Spinal cord (tissue), 10 donors: ENCODE data around the gene KRT13. TPM values are rescaled to one million over a fixed set of nuclear protein-coding genes. Genes with fewer than 3 reads are reported as not detected.

Experiments
- DNase-seq, 6 donors: peaks; one replicate each; pipeline versions ENCODE4 v3.0.0 to v3.0.0-alpha.2; 2013 to 2015; ENCODE audit warnings: low spot score in 6 of 6, low read depth in 4 of 6
- H3K27ac ChIP-seq: one replicate; pipeline ENCODE4 v1.5.1; 2013; ENCODE audit warnings: low read depth, low read length, control low read depth
- H3K27me3 ChIP-seq: one replicate; pipeline ENCODE4 v1.6.1; 2013; ENCODE audit warnings: low read length; ENCODE audit not compliant: control insufficient read depth, insufficient read depth
- H3K36me3 ChIP-seq: one replicate; pipeline ENCODE4 v1.6.1; 2013; ENCODE audit warnings: low read length; ENCODE audit not compliant: control insufficient read depth, insufficient read depth
- H3K4me1 ChIP-seq: one replicate; pipeline ENCODE4 v1.6.1; 2013; ENCODE audit warnings: low read length; ENCODE audit not compliant: control insufficient read depth, insufficient read depth
- H3K4me3 ChIP-seq: one replicate; pipeline ENCODE4 v1.5.1; 2013; ENCODE audit warnings: low read depth, low read length, control low read depth
- H3K9me3 ChIP-seq: one replicate; pipeline ENCODE4 v1.6.1; 2013; ENCODE audit warnings: low read length; ENCODE audit not compliant: control insufficient read depth, insufficient read depth
- WGBS: methylation state at CpG from one replicate; pipeline ENCODE4 v1.1.5; 2013; ENCODE audit warnings: missing lambda C conversion rate; ENCODE audit not compliant: insufficient coverage; 5-methylcytosine and 5-hydroxymethylcytosine counted together
- polyA plus RNA-seq, 2 donors: library from polyadenylated mRNA; unstranded; fragments of 120-200 nt; gene quantifications; one replicate each; pipeline ENCODE4 v1.2.1, GENCODE V29; 2013; ENCODE audit not compliant: insufficient read length in 2 of 2
- total RNA-seq, 2 donors: library from RNA; depleted of rRNA in 1 of 2; stranded (reverse); fragments of 120-200 nt in 1 of 2; fragments of >200 nt in 1 of 2; gene quantifications; one replicate each; pipeline versions ENCODE4 v1.2.3 to v1.2.4, GENCODE V29; 2013 to 2014
- donor health status: healthy.

The KRT13 gene
- total and polyA plus RNA-seq, 4 donors: 0.30 to 0.83 TPM; not detected in 2

GRCh38 chr17:41522301-41523224 lies 17.2 kb upstream of the KRT13 start:
- Histone ChIP-seq H3K4me1 (peaks cover 22% of the 10 kb centered on the region), H3K27ac (no peak overlapping the region), H3K27me3 (peaks cover 14% of the 10 kb centered on the region), H3K9me3 (no peaks in the 10 kb centered on the region), H3K4me3 (no peak overlapping the region), H3K36me3 (no peaks in the 10 kb centered on the region)
- DNase-seq: no peak
- WGBS: 87% methylated on average over 10 of the region's 12 CpGs

DNA sequence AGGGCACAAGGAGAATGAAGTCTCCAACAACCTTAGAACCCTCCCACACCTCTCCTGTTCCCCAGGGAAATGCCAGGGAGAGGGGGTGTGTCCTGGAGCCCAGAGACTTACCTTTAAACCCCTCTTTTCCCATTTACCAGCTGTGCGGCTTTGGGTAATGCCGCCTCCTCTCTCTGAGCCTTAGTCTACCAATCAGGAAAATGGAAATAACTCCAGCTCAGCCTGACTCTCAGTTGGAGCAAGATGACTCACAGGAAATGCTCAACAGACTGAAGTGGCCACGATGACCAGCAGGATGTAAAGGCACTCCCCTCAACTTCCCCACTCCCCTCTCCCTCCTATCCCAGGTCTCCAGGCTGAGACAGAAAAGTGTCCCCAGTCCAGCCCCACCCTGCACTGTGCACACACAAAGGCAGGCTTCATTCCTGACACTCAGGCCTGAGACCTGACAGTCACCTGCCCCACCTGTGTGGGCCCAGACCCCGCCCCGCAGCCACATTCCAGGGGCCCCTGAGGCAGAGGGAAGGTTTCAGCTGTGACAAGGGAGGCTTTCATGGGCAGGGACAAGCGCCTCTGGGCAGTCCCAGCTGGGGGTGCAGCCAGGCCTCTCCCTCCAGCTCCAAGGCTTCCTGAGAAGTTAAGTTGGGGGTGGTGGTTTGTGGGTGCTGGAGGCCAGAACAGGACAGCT lies 16.3 kb upstream of the KRT13 start:
- Histone ChIP-seq H3K4me3 (no peak overlapping the region), H3K27me3 (peaks cover 6% of the 10 kb centered on the region), H3K4me1 (peaks cover 17% of the 10 kb centered on the region), H3K9me3 (no peaks in the 10 kb centered on the region), H3K36me3 (no peaks in the 10 kb centered on the region), H3K27ac (no peak overlapping the region)
- 75% methylated on average over 6 of the region's 6 CpGs for WGBS
- no peak for DNase-seq

GRCh38 chr17:41520821-41521521 lies 15.6 kb upstream of the KRT13 start:
- no peaks in the 10 kb centered on the region for H3K9me3 ChIP-seq
- no peak overlapping the region for H3K4me3 ChIP-seq
- 38% methylated on average over 8 of the region's 10 CpGs for WGBS
- peak in 1 of 6 donors; percentile 25 for DNase-seq
- H3K27me3 ChIP-seq: no peaks in the 10 kb centered on the region
- H3K36me3 ChIP-seq: no peaks in the 10 kb centered on the region
- peaks cover 17% of the 10 kb centered on the region for H3K4me1 ChIP-seq
- no peak overlapping the region for H3K27ac ChIP-seq

- H3K27ac ChIP-seq: no peak overlapping the region
- H3K9me3 ChIP-seq: no peaks in the 10 kb centered on the region
- H3K4me3 ChIP-seq: no peak overlapping the region
- peak in 2 of 6 donors; percentile 39 to 44 for DNase-seq
- H3K27me3 ChIP-seq: no peaks in the 10 kb centered on the region
- H3K36me3 ChIP-seq: no peaks in the 10 kb centered on the region
- 54% methylated on average over 10 of the region's 11 CpGs for WGBS
- H3K4me1 ChIP-seq: peaks cover 17% of the 10 kb centered on the region
These were observed 14.3 kb upstream of the KRT13 start for GRCh38 chr17:41519501-41520224.

DNA sequence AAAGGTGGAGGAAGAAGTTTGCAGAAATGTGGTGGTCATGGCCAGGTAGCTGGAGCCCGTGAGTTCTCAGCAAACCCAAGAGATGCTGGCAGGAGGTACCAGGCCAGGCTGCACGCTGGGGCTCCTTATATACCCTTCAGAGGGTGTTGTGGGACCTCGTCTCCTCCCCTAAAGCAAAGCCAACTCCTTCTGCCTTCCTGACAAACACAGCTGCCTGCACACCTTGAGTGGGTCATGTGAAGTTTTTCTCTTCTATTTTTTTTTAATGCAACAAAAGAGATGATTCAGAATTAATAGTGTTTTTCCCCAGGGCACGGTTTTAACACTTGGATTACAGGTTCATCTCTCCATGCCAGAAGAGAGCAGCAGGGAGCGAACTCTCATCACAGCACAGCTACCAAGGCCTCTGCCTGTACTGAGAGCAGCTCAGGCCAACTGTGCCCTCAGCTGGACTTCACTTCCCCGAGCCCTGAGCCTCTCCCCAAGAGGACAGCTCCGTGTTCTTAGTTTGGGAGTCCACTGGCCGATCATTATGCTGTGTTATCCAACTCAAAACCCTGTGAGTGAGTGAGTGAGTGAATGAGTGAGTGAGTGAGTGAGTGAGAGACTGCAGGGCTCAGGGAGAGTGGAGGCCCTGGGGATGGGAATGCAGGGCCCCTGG lies 13.5 kb upstream of the KRT13 start, which contains the start of gene KRT15:
Gene KRT15 (minus strand): TSS at position 102 of the 661 bp plus-strand sequence. CDS start 63 bp downstream, at position 39.
- Histone ChIP-seq H3K4me1 (peaks cover 15% of the 10 kb centered on the region), H3K36me3 (no peaks in the 10 kb centered on the region), H3K27me3 (no peaks in the 10 kb centered on the region), H3K4me3 (no peak within 1 kb of the TSS), H3K27ac (no peak within 1 kb of the TSS), H3K9me3 (no peaks in the 10 kb centered on the region)
- DNase-seq: peak in 1 of 6 donors; percentile 51
- 67% methylated on average over 6 of the region's 8 CpGs for WGBS

DNA sequence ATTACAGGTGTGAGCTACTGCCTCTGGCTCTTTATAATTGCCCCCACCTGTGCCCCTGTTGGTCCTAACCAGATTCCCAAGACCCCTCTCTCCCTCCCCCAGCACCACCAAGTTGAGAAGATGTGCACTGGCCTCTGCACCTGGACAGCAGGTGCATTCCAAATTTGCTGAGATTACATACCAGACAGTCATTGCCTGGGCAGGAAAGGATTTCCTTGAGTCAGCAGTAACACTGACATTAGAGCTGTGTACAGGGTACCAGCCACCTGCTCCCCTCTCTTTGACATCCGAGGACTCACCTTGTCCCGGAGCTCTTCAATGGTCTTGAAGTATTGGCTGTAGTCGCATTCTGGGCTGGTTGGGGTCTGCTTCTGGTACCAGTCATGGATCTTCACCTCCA lies 12.6 kb upstream of the KRT13 start:
- Histone ChIP-seq H3K4me3 (no peak overlapping the region), H3K27me3 (no peaks in the 10 kb centered on the region), H3K36me3 (no peaks in the 10 kb centered on the region), H3K4me1 (peaks cover 10% of the 10 kb centered on the region), H3K9me3 (no peaks in the 10 kb centered on the region), H3K27ac (no peak overlapping the region)
- no peak for DNase-seq
- 88% methylated on average over 3 of the region's 3 CpGs for WGBS

DNA sequence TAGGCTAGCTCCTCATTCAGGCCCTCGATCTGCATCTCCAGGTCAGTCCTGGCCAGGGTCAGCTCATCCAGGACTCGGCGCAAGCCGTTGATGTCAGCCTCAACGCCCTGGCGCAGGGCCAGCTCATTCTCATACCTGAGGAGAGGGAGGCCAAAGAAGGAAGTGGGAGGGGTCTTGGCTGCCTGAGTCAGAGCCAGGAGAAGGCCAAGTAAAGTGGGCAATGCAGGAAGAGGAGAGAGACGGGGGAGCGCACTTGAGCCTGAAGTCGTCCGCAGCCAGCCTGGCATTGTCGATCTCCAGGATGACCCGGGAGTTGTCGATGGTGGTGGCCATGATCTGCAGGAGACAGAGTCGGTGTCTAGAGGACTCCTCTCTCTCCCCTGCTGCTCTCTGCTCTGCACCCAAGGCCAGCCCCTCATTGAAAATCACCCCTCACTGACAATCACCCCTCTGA lies 11.4 kb upstream of the KRT13 start:
- no peak for DNase-seq
- no peak overlapping the region for H3K27ac ChIP-seq
- no peak overlapping the region for H3K4me3 ChIP-seq
- H3K27me3 ChIP-seq: no peaks in the 10 kb centered on the region
- H3K4me1 ChIP-seq: peaks cover 10% of the 10 kb centered on the region
- H3K36me3 ChIP-seq: no peaks in the 10 kb centered on the region
- 89% methylated on average over 12 of the region's 14 CpGs for WGBS
- H3K9me3 ChIP-seq: no peaks in the 10 kb centered on the region

DNA sequence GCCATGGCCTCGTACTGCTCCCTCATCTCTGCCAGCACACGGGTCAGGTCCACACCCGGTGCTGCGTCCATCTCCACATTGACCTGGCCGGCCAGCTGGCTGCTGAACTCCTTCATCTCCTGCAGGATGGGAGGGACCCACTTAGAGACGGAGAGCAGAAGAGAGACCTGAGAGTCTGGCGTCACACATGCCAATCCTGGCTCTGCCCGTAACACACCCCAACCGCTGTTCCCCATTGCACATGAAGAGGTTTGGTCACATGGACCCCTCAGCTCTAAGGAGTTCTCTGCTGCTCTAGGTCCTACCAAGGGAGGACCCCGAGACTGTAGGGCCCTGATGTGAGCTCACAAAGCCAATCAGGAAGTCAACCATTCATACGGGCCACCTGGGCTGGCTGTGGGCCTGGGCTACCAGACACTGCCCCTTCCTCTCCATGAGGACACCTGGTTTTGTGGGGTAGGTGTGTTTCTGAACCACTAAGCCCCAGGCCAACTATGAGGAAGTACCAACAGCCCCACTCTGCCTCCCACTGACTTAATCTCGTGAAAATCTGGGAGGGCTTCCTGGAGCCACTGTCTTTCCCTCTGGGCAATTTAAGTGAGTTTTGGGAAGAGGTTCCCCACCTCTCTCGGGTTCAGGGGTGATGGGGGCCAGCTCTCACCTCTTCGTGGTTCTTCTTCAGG lies 10.9 kb upstream of the KRT13 start:
- Histone ChIP-seq H3K4me3 (no peak overlapping the region), H3K36me3 (no peaks in the 10 kb centered on the region), H3K4me1 (peaks cover 10% of the 10 kb centered on the region), H3K27me3 (no peaks in the 10 kb centered on the region), H3K9me3 (no peaks in the 10 kb centered on the region), H3K27ac (no peak overlapping the region)
- WGBS: 90% methylated on average over 13 of the region's 14 CpGs
- DNase-seq: no peak
